ENCODE results near the gene TIMP2.
A peak's percentile ranks its signal among the peaks of the same experiment; 100 is the strongest.

TIMP2 gene

DNA sequence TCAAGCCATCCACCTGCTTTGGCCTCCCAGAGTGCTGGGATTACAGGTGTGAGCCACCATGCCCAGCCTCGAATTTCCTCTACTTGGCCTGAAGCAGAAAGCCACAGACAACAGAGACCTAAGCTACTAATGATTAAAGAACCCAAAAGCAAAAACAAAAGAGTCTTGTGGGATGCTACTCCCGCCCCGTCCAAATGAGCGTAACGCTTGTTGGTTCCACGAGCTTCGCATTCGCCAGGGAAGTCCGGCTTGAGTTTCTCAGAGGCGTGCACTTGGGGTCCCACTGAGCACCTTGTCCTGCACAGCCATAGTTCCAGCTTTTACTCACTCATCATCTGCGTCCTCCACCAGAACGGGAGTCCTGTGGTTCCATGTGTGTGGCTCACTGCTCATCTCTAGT, 38.2 kb downstream of the TIMP2 start:
- CTCF ChIA-PET, result interaction anchor here (0.7 to 1.2 kb wide), 4 partner anchors 9 to 87 kb away, joined by 3 to 4 read pairs (median 4); no protein-coding TSS in a partner anchor
- no peak for DNase-seq (ENCODE audit: low read depth, low spot score)
- POLR2A ChIA-PET, result interaction anchor here (0.6 to 0.7 kb wide), 2 partner anchors 9 to 11 kb away, joined by 3 read pairs; no protein-coding TSS in a partner anchor
- no peak overlapping the region for H3K4me3 ChIP-seq (ENCODE audit: low read depth, low read length)
- TF ChIP-seq, protein P1, sequence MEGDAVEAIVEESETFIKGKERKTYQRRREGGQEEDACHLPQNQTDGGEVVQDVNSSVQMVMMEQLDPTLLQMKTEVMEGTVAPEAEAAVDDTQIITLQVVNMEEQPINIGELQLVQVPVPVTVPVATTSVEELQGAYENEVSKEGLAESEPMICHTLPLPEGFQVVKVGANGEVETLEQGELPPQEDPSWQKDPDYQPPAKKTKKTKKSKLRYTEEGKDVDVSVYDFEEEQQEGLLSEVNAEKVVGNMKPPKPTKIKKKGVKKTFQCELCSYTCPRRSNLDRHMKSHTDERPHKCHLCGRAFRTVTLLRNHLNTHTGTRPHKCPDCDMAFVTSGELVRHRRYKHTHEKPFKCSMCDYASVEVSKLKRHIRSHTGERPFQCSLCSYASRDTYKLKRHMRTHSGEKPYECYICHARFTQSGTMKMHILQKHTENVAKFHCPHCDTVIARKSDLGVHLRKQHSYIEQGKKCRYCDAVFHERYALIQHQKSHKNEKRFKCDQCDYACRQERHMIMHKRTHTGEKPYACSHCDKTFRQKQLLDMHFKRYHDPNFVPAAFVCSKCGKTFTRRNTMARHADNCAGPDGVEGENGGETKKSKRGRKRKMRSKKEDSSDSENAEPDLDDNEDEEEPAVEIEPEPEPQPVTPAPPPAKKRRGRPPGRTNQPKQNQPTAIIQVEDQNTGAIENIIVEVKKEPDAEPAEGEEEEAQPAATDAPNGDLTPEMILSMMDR (IDR thresholded peaks at IDR 0.05; ENCODE audit: insufficient read depth, low read length, missing control alignments), result no peak

GRCh38 chr17:78885956-78886355, 39.2 kb downstream of the TIMP2 start:
- ChIA-PET CTCF (interaction anchor here (0.7 to 6.4 kb wide), 3 partner anchors 16 to 85 kb away, joined by 3 to 26 read pairs (median 15); no protein-coding TSS in a partner anchor), POLR2A (no interaction called here)
- DNase-seq (ENCODE audit: low read depth, low spot score), result no peak
- TF ChIP-seq, protein P1 (IDR thresholded peaks at IDR 0.05; ENCODE audit: insufficient read depth, low read length, missing control alignments), result no peak
- no peak overlapping the region for H3K4me3 ChIP-seq (ENCODE audit: low read depth, low read length)

DNA sequence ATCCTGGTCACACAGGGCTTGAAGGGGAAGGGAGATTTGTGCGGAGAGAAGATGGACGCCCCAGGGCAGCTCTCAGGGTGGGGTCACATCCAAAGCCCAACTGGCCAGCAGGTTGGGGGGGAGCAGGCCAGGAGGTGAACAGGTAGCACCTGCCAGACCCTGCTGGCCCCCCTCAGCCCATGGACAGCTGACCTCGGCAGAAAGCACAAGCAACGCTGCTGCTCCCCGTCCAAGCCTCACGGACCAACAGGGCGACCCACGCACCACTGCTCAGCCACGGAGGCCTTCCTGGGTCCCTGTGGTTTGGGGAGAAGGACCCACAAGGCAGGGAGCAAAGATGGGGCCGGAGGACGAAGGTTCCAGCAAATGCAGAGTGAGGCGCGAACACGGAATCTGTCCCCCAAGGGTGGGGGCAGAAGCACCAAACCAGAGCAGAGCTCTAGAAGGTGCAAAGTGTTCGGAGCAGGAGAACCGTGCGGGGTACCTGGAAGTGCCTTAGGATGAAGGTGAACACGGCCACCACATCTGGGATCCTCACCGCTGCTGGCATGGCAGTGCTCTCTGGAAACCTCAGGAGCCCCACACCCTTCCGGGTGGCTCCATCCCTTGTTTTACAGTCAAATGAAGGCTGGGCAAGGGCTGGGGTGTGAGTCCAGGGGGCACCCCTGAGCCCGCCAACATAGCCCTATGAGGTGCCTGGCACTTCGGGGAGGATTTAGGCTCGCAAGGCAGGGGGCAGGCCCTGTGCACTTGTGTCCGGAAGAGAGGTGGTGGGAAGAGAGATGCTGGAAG, 40.1 kb downstream of the TIMP2 start:
- ChIA-PET POLR2A (no interaction called here), CTCF (interaction anchor here (2.2 to 6.4 kb wide), 3 partner anchors 19 to 86 kb away, joined by 5 to 26 read pairs (median 15); no protein-coding TSS in a partner anchor)
- no peak for DNase-seq (ENCODE audit: low read depth, low spot score)
- no peak overlapping the region for H3K4me3 ChIP-seq (ENCODE audit: low read depth, low read length)
- TF ChIP-seq, protein P1 (IDR thresholded peaks at IDR 0.05; ENCODE audit: insufficient read depth, low read length, missing control alignments), result no peak

- no peak for DNase-seq (ENCODE audit: low read depth, low spot score)
- CTCF ChIA-PET, result interaction anchor here (2.2 to 6.4 kb wide), 3 partner anchors 18 to 86 kb away, joined by 5 to 26 read pairs (median 15); no protein-coding TSS in a partner anchor
- POLR2A ChIA-PET, result interaction anchor here (0.7 to 1.4 kb wide), 4 partner anchors 37 to 55 kb away, joined by 3 to 7 read pairs (median 5); no protein-coding TSS in a partner anchor
- TF ChIP-seq, protein P1 (IDR thresholded peaks at IDR 0.05; ENCODE audit: insufficient read depth, low read length, missing control alignments), result no peak
- peak overlapping the region; percentile 44 for H3K4me3 ChIP-seq (ENCODE audit: low read depth, low read length)
Measured at GRCh38 chr17:78884148-78884825, 40.9 kb downstream of the TIMP2 start.

DNA sequence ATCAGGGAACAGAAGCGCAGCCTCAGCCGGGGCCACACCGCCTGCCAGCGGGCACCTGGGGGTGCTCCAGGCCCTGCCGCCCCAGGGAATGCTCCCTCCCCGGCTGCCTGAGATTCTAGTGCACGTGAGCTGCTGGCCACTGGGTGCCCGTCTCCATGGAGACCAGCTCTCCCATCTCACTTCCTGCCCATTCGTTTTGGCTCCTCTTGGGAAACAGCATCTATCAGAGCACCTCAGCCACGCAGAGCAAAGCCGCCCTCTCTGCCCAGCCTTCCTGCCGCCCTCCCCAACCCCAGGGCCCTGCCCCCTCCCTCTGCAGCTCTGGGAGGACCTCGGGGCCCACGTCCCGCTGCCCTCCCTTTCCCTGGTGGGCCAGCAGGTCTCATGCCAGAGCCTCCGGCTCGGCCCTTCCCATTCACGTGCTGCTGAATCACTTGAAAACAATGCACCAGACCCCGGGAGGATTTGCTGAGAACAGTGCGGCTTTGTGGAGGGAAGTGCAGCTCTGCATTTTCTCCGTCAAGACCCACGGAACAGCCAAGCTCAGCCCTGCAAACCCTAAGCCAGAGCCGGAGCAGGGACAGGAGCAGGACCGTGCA, 41.6 kb downstream of the TIMP2 start:
- TF ChIP-seq, protein P1 (IDR thresholded peaks at IDR 0.05; ENCODE audit: insufficient read depth, low read length, missing control alignments), result no peak

More for the DNA sequence above, 41.6 kb downstream of the TIMP2 start:
- POLR2A ChIA-PET, result interaction anchor here (0.7 to 1.7 kb wide), 5 partner anchors 21 to 55 kb away, joined by 3 to 7 read pairs (median 5); no protein-coding TSS in a partner anchor
- CTCF ChIA-PET, result interaction anchor here (2.2 to 6.4 kb wide), 3 partner anchors 18 to 87 kb away, joined by 5 to 26 read pairs (median 15); no protein-coding TSS in a partner anchor
- peak overlapping the region; percentile 44 for H3K4me3 ChIP-seq (ENCODE audit: low read depth, low read length)
- DNase-seq (ENCODE audit: low read depth, low spot score), result peak; percentile 75

All from AG04449 (cell line).